Gastrocnemius medialis (tissue), 4 donors: ENCODE measurements around the gene AP1M2. TPM values are rescaled to one million over a fixed set of nuclear protein-coding genes. Genes with fewer than 3 reads are reported as not detected.

Experiments
- ATAC-seq, 2 donors: fragments of 150-250 bp; one replicate each; pipeline ENCODE4 v1.9.1; 2016
- DNase-seq, 2 donors: peaks; one replicate each; pipeline ENCODE4 v3.0.0-alpha.2; 2019
- H3K27ac ChIP-seq, 4 donors: fragments of 200-600 bp; sonication (generic); 1 replicate in 1 of 4; 2 replicates in 3 of 4; pipeline ENCODE4 v1.5.1; 2016 to 2018; ENCODE audit warnings: mild to moderate bottlenecking in 2 of 4, moderate library complexity in 1 of 4
- H3K27me3 ChIP-seq, 3 donors: fragments of 200-600 bp; sonication (generic) in 2 of 3; 1 replicate in 1 of 3; 2 replicates in 2 of 3; pipeline versions ENCODE4 v1.5.1 to v1.6.0; 2016 to 2019; ENCODE audit warnings: mild to moderate bottlenecking in 1 of 3, moderate library complexity in 1 of 3
- H3K36me3 ChIP-seq, 2 donors: fragments of 200-600 bp; sonication (generic) in 1 of 2; one replicate each; pipeline ENCODE4 v1.5.1; 2017 to 2018
- H3K4me1 ChIP-seq, 2 donors: fragments of 200-600 bp; sonication (generic) in 1 of 2; one replicate each; pipeline ENCODE4 v1.5.1; 2016 to 2017; ENCODE audit warnings: mild to moderate bottlenecking in 2 of 2
- H3K4me3 ChIP-seq, 4 donors: fragments of 200-600 bp; sonication (generic) in 3 of 4; 1 replicate in 1 of 4; 2 replicates in 3 of 4; pipeline ENCODE4 v1.5.1; 2016 to 2019; ENCODE audit warnings: mild to moderate bottlenecking in 2 of 4
- H3K9me3 ChIP-seq, 3 donors: fragments of 200-600 bp; sonication (generic) in 2 of 3; 1 replicate in 1 of 3; 2 replicates in 2 of 3; pipeline ENCODE4 v1.5.1; 2016 to 2019
- POLR2A ChIP-seq, 2 donors: fragments of 450-650 bp; IDR thresholded peaks; one replicate each; pipeline ENCODE4 v1.6.1; 2017; ENCODE audit warnings: antibody characterized with exemption in 2 of 2, mild to moderate bottlenecking in 2 of 2, moderate library complexity in 2 of 2
- in situ Hi-C, 4 donors: fragments of 200-750 bp; cut with MboI; loops; one replicate each; pipeline versions ENCODE4 v1.15.0 to v1.8.0; 2017; ENCODE audit warnings: low sequenced_read_pairs in 4 of 4
- intact Hi-C: fragments of 100-400 bp; cut with DNase I; formaldehyde crosslinking; loops from one replicate; pipeline ENCODE4 v1.15.1; 2023; ENCODE audit warnings: low total_unique reads
- total RNA-seq, 4 donors: library from RNA; depleted of rRNA; stranded (reverse); fragments of >200 nt; gene quantifications; one replicate each; pipeline versions ENCODE4 v1.1.0 to v1.2.3, GENCODE V29; 2016
- TF ChIP-seq, protein P1 (sequence below), 5 experiments: fragments of 450-650 bp in 3 of 5; fragments of 200-600 bp in 2 of 5; sonication (generic) in 2 of 5; IDR thresholded peaks in 4 of 5; conservative IDR thresholded peaks in 1 of 5; 1 replicate in 4 of 5; 2 replicates in 1 of 5; pipeline ENCODE4 v1.5.1; 2016 to 2019; ENCODE audit warnings: antibody characterized with exemption in 5 of 5, mild to moderate bottlenecking in 3 of 5, moderate library complexity in 3 of 5

AP1M2 gene
- total RNA-seq, 4 donors from 2014 or later = 0.32 TPM; not detected in 3

DNA sequence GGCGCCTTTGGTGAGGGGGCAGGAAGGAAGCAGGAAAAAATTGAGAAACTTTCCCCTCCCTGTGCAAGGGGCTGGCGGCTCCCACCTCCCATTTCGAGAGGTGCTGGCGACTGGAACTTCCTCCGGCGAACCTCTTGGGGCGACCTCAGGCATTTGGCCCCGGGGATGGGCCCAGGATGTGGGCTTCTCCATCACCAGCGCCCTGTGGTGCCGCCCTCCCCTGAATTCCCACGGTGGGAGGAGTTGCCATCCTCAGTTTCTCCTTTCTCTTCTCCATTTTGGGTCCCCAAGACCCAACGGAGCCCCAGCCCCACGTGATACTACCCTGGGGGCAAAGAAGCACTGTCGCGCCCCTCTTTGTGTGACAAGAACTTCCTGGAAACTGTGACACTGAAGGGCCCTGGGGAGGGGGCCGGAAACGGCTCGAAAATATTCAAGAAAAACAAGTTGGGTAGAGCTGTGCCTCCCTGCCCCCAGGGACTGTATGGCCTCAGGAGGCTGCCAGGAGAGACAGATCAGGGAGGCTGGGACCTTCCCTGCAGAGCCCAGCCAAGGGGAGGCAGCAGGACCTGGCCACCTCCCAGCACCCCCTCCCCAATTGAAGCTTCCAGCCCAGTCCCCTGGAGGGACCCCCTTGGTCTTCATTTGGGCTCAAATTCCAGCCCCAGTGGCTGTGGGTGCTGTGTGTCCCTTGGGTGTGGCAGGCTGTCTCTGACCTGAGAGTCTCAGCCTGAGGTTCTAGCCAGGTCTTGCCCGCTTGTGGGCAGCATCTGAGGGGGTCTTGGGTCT is 16.2 kb upstream of the AP1M2 start:
- H3K27ac ChIP-seq = peak overlapping the region; percentile 86 to 98 (median 94)
- H3K9me3 ChIP-seq = no peaks in the 10 kb centered on the region
- DNase-seq = no peak
- in situ Hi-C loops = no loop called here
- TF ChIP-seq POLR2A (IDR thresholded peaks at IDR 0.05) = no peak
- TF ChIP-seq, protein P1, sequence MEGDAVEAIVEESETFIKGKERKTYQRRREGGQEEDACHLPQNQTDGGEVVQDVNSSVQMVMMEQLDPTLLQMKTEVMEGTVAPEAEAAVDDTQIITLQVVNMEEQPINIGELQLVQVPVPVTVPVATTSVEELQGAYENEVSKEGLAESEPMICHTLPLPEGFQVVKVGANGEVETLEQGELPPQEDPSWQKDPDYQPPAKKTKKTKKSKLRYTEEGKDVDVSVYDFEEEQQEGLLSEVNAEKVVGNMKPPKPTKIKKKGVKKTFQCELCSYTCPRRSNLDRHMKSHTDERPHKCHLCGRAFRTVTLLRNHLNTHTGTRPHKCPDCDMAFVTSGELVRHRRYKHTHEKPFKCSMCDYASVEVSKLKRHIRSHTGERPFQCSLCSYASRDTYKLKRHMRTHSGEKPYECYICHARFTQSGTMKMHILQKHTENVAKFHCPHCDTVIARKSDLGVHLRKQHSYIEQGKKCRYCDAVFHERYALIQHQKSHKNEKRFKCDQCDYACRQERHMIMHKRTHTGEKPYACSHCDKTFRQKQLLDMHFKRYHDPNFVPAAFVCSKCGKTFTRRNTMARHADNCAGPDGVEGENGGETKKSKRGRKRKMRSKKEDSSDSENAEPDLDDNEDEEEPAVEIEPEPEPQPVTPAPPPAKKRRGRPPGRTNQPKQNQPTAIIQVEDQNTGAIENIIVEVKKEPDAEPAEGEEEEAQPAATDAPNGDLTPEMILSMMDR (IDR thresholded peaks at IDR 0.05 in 4 of 5, conservative IDR thresholded peaks at IDR 0.05 in 1 of 5) = no peak
- H3K27me3 ChIP-seq = no peaks in the 10 kb centered on the region
- peak in 1 of 2 donors; percentile 12 for ATAC-seq
- intact Hi-C loops = loop anchor here (2.0 to 5.0 kb wide), 3 partner anchors 22 to 50 kb away; partner anchors contain the start of gene SLC44A2
- H3K4me1 ChIP-seq = peaks cover 12 to 18% of the 10 kb centered on the region in 2 donors
- H3K4me3 ChIP-seq = peak overlapping the region; percentile 93 to 100 (median 98)
- H3K36me3 ChIP-seq = no peaks in the 10 kb centered on the region

DNA sequence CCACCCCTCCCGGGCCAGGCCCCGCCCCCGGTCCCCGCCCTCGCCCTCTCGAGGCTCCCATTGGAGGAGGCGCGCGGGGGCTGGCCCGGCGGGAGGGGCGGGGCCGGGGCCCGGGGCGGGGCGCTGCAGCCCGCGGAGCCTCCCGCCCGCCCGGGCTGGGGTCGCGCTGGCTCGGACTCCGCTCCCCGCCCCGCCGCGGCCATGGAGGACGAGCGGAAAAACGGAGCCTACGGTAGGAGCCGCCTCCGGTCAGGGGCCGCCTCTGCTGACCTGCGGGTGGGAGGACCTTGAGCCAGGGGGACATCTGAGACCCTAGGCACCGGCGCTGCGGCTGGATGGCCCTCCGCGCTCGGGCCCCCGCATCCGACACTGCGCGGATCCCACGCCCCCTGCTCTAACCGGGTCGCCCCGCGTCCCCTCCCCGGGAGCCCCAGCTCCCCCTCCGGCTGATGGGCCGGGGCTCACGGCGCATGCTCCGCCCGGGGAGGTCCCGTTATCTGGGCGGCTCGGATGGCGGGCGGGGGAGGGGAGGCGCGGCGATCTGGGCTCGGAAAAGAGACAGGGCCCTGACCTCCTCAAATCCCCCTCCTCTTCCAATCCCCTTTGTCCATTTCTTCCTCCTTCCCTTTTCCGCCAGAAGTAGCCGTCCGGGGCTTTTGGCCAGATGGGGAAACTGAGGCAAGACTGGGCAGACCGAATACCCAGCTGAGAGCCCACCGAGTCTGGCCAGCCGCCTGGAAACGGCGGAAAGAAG is 15.4 kb upstream of the AP1M2 start:
- peak; percentile 67 to 83 for DNase-seq

DNA sequence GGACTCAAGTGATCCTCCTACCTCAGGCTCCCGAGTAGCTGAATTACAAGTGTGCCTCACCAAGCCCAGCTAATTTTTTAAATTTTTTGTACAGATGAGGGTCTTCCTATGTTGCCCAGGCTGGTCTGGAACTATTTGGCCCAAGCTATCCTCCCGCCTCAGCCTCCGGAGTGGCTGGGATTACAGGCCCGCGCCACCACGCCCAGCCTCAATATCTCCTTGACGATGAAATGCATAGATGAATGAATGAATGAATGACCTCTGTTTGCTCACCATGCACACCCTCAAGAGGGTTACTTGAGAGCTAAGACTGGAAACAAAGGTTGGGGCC is 14.9 kb upstream of the AP1M2 start:
- in situ Hi-C loops = no loop called here
- peak overlapping the region in 3 of 4 donors; percentile 33 to 48 (median 34) for H3K27ac ChIP-seq
- intact Hi-C loops = loop anchor here (2.0 to 5.0 kb wide), 3 partner anchors 23 to 51 kb away; partner anchors contain the start of gene SLC44A2

More for the DNA sequence above, 15.4 kb upstream of the AP1M2 start:
- H3K36me3 ChIP-seq = no peaks in the 10 kb centered on the region
- H3K4me1 ChIP-seq = peaks cover 15 to 18% of the 10 kb centered on the region in 2 donors
- in situ Hi-C loops (no loop called here), intact Hi-C loops (loop anchor here (2.0 to 5.0 kb wide), 3 partner anchors 22 to 50 kb away; partner anchors contain the start of gene SLC44A2)
- no peaks in the 10 kb centered on the region for H3K9me3 ChIP-seq
- peak; percentile 94 to 95 for ATAC-seq
- peak; percentile 60 to 62 for TF ChIP-seq POLR2A (IDR thresholded peaks at IDR 0.05)
- TF ChIP-seq, protein P1 (IDR thresholded peaks at IDR 0.05 in 4 of 5, conservative IDR thresholded peaks at IDR 0.05 in 1 of 5) = no peak
- H3K4me3 ChIP-seq = peak overlapping the region; percentile 93 to 100 (median 98)
- peak overlapping the region; percentile 86 to 98 (median 94) for H3K27ac ChIP-seq
- H3K27me3 ChIP-seq = no peaks in the 10 kb centered on the region

DNA sequence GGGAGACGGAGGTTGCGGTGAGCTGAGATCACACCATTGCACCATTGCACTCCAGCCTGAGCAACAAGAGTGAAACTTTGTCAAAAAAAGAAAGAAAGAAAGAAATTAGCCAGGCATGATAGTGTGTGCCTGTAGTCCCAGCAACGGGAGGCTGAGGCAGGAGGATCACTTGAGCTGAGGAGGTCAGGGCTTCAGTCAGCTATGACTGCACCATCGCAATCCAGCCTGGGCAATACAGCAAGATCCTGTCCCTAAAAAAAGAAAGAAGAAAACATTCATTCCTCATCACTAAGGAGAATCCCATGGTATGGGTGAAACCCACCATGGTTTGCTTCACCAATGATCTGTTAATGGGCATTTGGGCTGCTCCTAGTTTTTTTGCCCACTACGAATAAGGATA is 13.0 kb upstream of the AP1M2 start:
- ATAC-seq = no peak
- no peak for DNase-seq
- Histone ChIP-seq H3K4me1 (peaks cover 15 to 18% of the 10 kb centered on the region in 2 donors), H3K4me3 (no peak overlapping the region), H3K27me3 (no peaks in the 10 kb centered on the region), H3K36me3 (no peaks in the 10 kb centered on the region), H3K27ac (no peak overlapping the region), H3K9me3 (no peaks in the 10 kb centered on the region)
- TF ChIP-seq, protein P1 (IDR thresholded peaks at IDR 0.05 in 4 of 5, conservative IDR thresholded peaks at IDR 0.05 in 1 of 5) = no peak
- no peak for TF ChIP-seq POLR2A (IDR thresholded peaks at IDR 0.05)
- intact Hi-C loops (loop anchor here (5.0 kb wide), 1 partner anchor 42 kb away; no protein-coding TSS in a partner anchor), in situ Hi-C loops (no loop called here)

More for the DNA sequence above, 14.9 kb upstream of the AP1M2 start:
- peaks cover 15 to 18% of the 10 kb centered on the region in 2 donors for H3K4me1 ChIP-seq
- ATAC-seq (no peak), DNase-seq (no peak)
- no peaks in the 10 kb centered on the region for H3K27me3 ChIP-seq
- H3K9me3 ChIP-seq = no peaks in the 10 kb centered on the region
- H3K4me3 ChIP-seq = peak overlapping the region in 3 of 4 donors; percentile 19 to 98 (median 32)
- H3K36me3 ChIP-seq = no peaks in the 10 kb centered on the region
- TF ChIP-seq, protein P1 (IDR thresholded peaks at IDR 0.05 in 4 of 5, conservative IDR thresholded peaks at IDR 0.05 in 1 of 5) = no peak
- TF ChIP-seq POLR2A (IDR thresholded peaks at IDR 0.05) = no peak
